WTC11 (cell line): ENCODE data around the gene GINS1. TPM values are rescaled to one million over a fixed set of nuclear protein-coding genes. Genes with fewer than 3 reads are reported as not detected.

Source experiments
- ATAC-seq: fragments of 200-7000 bp; cut with Tn5 transposase; 2 replicates; pipeline ENCODE4 v1.10.0; 2021; ENCODE audit warnings: mild to moderate bottlenecking, moderate library complexity
- CTCF ChIA-PET: fragments of 300-600 bp; sonication (Branson Sonifier 250); formaldehyde crosslinking; loops from one replicate; lab custom pipeline; 2021; ENCODE audit warnings: antibody characterized with exemption; lab: Charles Lee
- POLR2A ChIA-PET: fragments of 350-600 bp; sonication (Branson Sonifier 250); formaldehyde crosslinking; loops from one replicate; lab custom pipeline; 2021; ENCODE audit warnings: antibody characterized with exemption; lab: Charles Lee
- DNase-seq: peaks from one replicate; pipeline ENCODE4 v3.0.0; 2021; ENCODE audit warnings: low spot score
- H3K27ac Mint-ChIP-seq: 2 replicates; pipeline ENCODE4 v1.8.0; 2021; ENCODE audit warnings: mixed read lengths
- H3K27me3 Mint-ChIP-seq: 2 replicates; pipeline ENCODE4 v1.8.0; 2021; ENCODE audit warnings: low read depth, mild to moderate bottlenecking, moderate library complexity, mixed read lengths
- H3K36me3 Mint-ChIP-seq: 2 replicates; pipeline ENCODE4 v1.8.0; 2021; ENCODE audit warnings: mixed read lengths
- H3K4me1 Mint-ChIP-seq: 2 replicates; pipeline ENCODE4 v1.8.0; 2022; ENCODE audit warnings: mixed read lengths
- H3K4me3 Mint-ChIP-seq: 2 replicates; pipeline ENCODE4 v1.8.0; 2021; ENCODE audit warnings: mild to moderate bottlenecking, moderate library complexity, mixed read lengths
- H3K9me3 Mint-ChIP-seq: 2 replicates; pipeline ENCODE4 v1.8.0; 2021; ENCODE audit warnings: mixed read lengths
- ATF1 ChIP-seq: sonication (generic); formaldehyde crosslinking; IDR thresholded peaks from 2 replicates; pipeline ENCODE4 v1.8.1; 2023; ENCODE audit warnings: mild to moderate bottlenecking, moderate library complexity, missing genetic modification reagents
- ELF4 ChIP-seq: sonication (generic); formaldehyde crosslinking; IDR thresholded peaks from 2 replicates; pipeline ENCODE4 v1.8.1; 2022; ENCODE audit warnings: low read depth, mild to moderate bottlenecking, moderate library complexity, missing genetic modification reagents
- ESRRA ChIP-seq: sonication (generic); formaldehyde crosslinking; IDR thresholded peaks from 2 replicates; pipeline ENCODE4 v1.8.1; 2022; ENCODE audit warnings: mild to moderate bottlenecking, missing genetic modification reagents, borderline replicate concordance
- HMGA2 ChIP-seq: fragments of 250-450 bp; sonication (Bioruptor Pico); IDR thresholded peaks from 2 replicates; pipeline ENCODE4 v1.4.0; 2021; ENCODE audit warnings: mild to moderate bottlenecking, moderate library complexity
- JUN ChIP-seq: sonication (generic); formaldehyde crosslinking; IDR thresholded peaks from 2 replicates; pipeline ENCODE4 v1.8.0; 2023; ENCODE audit warnings: mild to moderate bottlenecking, missing genetic modification reagents
- NFATC4 ChIP-seq: fragments of 250-450 bp; sonication (Bioruptor Pico); IDR thresholded peaks from 2 replicates; pipeline ENCODE4 v1.9.0; 2021; ENCODE audit warnings: mild to moderate bottlenecking
- NR1H2 ChIP-seq: sonication (generic); formaldehyde crosslinking; IDR thresholded peaks from 2 replicates; pipeline ENCODE4 v1.9.0; 2021; ENCODE audit warnings: mild to moderate bottlenecking, moderate library complexity, missing genetic modification reagents
- RELA ChIP-seq: sonication (generic); formaldehyde crosslinking; IDR thresholded peaks from 2 replicates; pipeline ENCODE4 v1.8.1; 2022; ENCODE audit warnings: missing genetic modification reagents, mild to moderate bottlenecking, borderline replicate concordance
- SOX15 ChIP-seq: fragments of 250-450 bp; sonication (Bioruptor Pico); IDR thresholded peaks from 2 replicates; pipeline ENCODE4 v1.9.0; 2021; ENCODE audit warnings: mild to moderate bottlenecking
- ZNF219 ChIP-seq: sonication (generic); formaldehyde crosslinking; IDR thresholded peaks from 2 replicates; pipeline ENCODE4 v1.8.0; 2023; ENCODE audit warnings: missing genetic modification reagents, mild to moderate bottlenecking, borderline replicate concordance
- ZNF317 ChIP-seq: sonication (generic); formaldehyde crosslinking; IDR thresholded peaks from 2 replicates; pipeline ENCODE4 v1.8.1; 2023; ENCODE audit warnings: low read depth, mild to moderate bottlenecking, moderate library complexity, missing genetic modification reagents, borderline replicate concordance
- ZNF396 ChIP-seq: fragments of 250-450 bp; sonication (Bioruptor Pico); IDR thresholded peaks from 2 replicates; pipeline ENCODE4 v1.8.0; 2021; ENCODE audit warnings: mild to moderate bottlenecking, moderate library complexity, borderline replicate concordance
- ZNF416 ChIP-seq: fragments of 250-450 bp; sonication (Bioruptor Pico); IDR thresholded peaks from 2 replicates; pipeline ENCODE4 v1.9.0; 2021; ENCODE audit warnings: mild to moderate bottlenecking, inconsistent platforms
- ZNF671 ChIP-seq: fragments of 250-450 bp; sonication (Bioruptor Pico); IDR thresholded peaks from 2 replicates; pipeline ENCODE4 v1.8.0; 2021; ENCODE audit warnings: mild to moderate bottlenecking
- total RNA-seq: library from RNA; stranded (reverse); gene quantifications from 3 replicates; pipeline ENCODE4 v1.2.3, GENCODE V29; 2021
- TF ChIP-seq, protein P1 (sequence below): sonication (generic); formaldehyde crosslinking; IDR thresholded peaks from 2 replicates; pipeline ENCODE4 v1.8.0; 2023; ENCODE audit warnings: missing genetic modification reagents, mild to moderate bottlenecking, borderline replicate concordance
- TF ChIP-seq, protein P2 (sequence below): fragments of 250-450 bp; sonication (Bioruptor Pico); IDR thresholded peaks from 2 replicates; pipeline ENCODE4 v1.9.0; 2021; ENCODE audit warnings: mild to moderate bottlenecking
- TF ChIP-seq, protein P3 (sequence below): sonication (generic); formaldehyde crosslinking; IDR thresholded peaks from 2 replicates; pipeline ENCODE4 v1.8.1; 2023; ENCODE audit warnings: mild to moderate bottlenecking, moderate library complexity, missing genetic modification reagents
- TF ChIP-seq, protein P4 (sequence below): fragments of 250-450 bp; sonication (Bioruptor Pico); IDR thresholded peaks from 2 replicates; pipeline ENCODE4 v1.9.0; 2021; ENCODE audit warnings: moderate library complexity, mild to moderate bottlenecking, inconsistent platforms, borderline replicate concordance
- TF ChIP-seq, protein P5 (sequence below): sonication (generic); formaldehyde crosslinking; conservative IDR thresholded peaks from 2 replicates; pipeline ENCODE4 v1.8.1; 2023; ENCODE audit warnings: mild to moderate bottlenecking, low read depth, missing genetic modification reagents, moderate library complexity
- TF ChIP-seq, protein P6 (sequence below): sonication (generic); formaldehyde crosslinking; IDR thresholded peaks from 2 replicates; pipeline ENCODE4 v1.8.1; 2023; ENCODE audit warnings: mild to moderate bottlenecking, missing genetic modification reagents

Gene GINS1
- total RNA-seq, 1 experiment from 2014 or later = 70.4 TPM

DNA sequence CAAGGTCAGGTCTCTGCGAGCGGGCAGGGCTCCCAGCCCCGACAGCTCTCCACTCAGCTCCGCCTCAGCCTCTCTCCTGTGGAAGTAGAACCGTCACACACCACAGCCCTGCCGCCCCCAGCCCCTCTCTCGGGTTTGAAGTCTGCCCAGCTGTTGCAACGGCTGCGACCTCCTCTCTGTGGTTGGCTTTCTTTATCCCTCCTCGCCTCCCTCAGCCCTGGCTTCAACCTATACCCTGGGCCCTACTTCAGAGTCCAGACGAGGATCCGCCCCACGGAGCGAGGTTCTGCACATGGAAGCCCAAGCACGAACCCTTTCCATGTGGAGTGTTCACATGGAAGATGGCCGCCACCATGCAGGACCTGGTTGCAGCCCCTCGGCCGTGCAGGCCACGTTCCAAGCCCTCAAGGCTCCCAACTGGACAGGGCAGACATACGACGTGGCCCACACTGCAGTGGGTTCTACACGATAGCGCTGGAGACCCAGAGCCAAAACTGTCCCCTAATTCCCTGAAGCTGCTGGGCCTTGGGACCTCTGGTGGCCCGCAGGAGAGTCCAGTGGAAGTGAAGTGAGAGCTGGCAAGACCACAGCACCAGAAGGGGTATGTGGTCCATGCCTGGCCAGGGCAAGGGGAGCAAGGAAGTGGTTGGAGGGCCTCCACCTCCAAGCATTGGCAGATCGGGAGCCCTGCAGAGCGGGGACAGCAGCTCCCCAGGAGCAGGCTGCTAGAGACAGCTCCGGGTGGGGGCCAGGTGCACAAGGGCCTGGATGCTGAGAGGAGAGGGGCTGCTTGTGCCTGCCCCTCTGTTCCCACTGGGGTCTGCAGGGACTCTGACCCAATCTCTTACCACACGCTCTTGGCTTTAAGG, 69.8 kb downstream of the GINS1 start:
- ChIA-PET CTCF (interaction anchor here (0.6 to 1.1 kb wide), 2 partner anchors 10 to 708 kb away, joined by 3 to 4 read pairs; no protein-coding TSS in a partner anchor), POLR2A (interaction anchor here (0.6 to 0.7 kb wide), 2 partner anchors 63 to 118 kb away, joined by 3 to 4 read pairs; no protein-coding TSS in a partner anchor)
- TF ChIP-seq, protein P1, sequence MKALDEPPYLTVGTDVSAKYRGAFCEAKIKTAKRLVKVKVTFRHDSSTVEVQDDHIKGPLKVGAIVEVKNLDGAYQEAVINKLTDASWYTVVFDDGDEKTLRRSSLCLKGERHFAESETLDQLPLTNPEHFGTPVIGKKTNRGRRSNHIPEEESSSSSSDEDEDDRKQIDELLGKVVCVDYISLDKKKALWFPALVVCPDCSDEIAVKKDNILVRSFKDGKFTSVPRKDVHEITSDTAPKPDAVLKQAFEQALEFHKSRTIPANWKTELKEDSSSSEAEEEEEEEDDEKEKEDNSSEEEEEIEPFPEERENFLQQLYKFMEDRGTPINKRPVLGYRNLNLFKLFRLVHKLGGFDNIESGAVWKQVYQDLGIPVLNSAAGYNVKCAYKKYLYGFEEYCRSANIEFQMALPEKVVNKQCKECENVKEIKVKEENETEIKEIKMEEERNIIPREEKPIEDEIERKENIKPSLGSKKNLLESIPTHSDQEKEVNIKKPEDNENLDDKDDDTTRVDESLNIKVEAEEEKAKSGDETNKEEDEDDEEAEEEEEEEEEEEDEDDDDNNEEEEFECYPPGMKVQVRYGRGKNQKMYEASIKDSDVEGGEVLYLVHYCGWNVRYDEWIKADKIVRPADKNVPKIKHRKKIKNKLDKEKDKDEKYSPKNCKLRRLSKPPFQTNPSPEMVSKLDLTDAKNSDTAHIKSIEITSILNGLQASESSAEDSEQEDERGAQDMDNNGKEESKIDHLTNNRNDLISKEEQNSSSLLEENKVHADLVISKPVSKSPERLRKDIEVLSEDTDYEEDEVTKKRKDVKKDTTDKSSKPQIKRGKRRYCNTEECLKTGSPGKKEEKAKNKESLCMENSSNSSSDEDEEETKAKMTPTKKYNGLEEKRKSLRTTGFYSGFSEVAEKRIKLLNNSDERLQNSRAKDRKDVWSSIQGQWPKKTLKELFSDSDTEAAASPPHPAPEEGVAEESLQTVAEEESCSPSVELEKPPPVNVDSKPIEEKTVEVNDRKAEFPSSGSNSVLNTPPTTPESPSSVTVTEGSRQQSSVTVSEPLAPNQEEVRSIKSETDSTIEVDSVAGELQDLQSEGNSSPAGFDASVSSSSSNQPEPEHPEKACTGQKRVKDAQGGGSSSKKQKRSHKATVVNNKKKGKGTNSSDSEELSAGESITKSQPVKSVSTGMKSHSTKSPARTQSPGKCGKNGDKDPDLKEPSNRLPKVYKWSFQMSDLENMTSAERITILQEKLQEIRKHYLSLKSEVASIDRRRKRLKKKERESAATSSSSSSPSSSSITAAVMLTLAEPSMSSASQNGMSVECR (CRISPR knock-in tag) = no peak
- no peak for TF ChIP-seq NFATC4 (CRISPR knock-in tag)
- TF ChIP-seq ZNF671 = no peak
- no peak for TF ChIP-seq ELF4 (CRISPR knock-in tag)
- no peak for TF ChIP-seq ZNF396
- TF ChIP-seq JUN (CRISPR knock-in tag) = no peak
- TF ChIP-seq ZNF416 = no peak
- TF ChIP-seq, protein P2, sequence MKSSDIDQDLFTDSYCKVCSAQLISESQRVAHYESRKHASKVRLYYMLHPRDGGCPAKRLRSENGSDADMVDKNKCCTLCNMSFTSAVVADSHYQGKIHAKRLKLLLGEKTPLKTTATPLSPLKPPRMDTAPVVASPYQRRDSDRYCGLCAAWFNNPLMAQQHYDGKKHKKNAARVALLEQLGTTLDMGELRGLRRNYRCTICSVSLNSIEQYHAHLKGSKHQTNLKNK = no peak
- no peak for TF ChIP-seq ESRRA
- TF ChIP-seq, protein P3, sequence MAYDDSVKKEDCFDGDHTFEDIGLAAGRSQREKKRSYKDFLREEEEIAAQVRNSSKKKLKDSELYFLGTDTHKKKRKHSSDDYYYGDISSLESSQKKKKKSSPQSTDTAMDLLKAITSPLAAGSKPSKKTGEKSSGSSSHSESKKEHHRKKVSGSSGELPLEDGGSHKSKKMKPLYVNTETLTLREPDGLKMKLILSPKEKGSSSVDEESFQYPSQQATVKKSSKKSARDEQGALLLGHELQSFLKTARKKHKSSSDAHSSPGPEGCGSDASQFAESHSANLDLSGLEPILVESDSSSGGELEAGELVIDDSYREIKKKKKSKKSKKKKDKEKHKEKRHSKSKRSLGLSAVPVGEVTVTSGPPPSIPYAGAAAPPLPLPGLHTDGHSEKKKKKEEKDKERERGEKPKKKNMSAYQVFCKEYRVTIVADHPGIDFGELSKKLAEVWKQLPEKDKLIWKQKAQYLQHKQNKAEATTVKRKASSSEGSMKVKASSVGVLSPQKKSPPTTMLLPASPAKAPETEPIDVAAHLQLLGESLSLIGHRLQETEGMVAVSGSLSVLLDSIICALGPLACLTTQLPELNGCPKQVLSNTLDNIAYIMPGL (CRISPR knock-in tag) = no peak
- TF ChIP-seq, protein P4, sequence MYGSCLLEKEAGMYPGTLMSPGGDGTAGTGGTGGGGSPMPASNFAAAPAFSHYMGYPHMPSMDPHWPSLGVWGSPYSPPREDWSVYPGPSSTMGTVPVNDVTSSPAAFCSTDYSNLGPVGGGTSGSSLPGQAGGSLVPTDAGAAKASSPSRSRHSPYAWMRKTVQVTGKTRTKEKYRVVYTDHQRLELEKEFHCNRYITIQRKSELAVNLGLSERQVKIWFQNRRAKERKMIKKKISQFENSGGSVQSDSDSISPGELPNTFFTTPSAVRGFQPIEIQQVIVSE (CRISPR knock-in tag) = no peak
- no peak for TF ChIP-seq ATF1 (CRISPR knock-in tag)
- TF ChIP-seq, protein P5, sequence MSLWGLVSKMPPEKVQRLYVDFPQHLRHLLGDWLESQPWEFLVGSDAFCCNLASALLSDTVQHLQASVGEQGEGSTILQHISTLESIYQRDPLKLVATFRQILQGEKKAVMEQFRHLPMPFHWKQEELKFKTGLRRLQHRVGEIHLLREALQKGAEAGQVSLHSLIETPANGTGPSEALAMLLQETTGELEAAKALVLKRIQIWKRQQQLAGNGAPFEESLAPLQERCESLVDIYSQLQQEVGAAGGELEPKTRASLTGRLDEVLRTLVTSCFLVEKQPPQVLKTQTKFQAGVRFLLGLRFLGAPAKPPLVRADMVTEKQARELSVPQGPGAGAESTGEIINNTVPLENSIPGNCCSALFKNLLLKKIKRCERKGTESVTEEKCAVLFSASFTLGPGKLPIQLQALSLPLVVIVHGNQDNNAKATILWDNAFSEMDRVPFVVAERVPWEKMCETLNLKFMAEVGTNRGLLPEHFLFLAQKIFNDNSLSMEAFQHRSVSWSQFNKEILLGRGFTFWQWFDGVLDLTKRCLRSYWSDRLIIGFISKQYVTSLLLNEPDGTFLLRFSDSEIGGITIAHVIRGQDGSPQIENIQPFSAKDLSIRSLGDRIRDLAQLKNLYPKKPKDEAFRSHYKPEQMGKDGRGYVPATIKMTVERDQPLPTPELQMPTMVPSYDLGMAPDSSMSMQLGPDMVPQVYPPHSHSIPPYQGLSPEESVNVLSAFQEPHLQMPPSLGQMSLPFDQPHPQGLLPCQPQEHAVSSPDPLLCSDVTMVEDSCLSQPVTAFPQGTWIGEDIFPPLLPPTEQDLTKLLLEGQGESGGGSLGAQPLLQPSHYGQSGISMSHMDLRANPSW (CRISPR knock-in tag) = no peak
- TF ChIP-seq HMGA2 (CRISPR knock-in tag) = no peak
- TF ChIP-seq SOX15 (CRISPR knock-in tag) = no peak
- no peak for TF ChIP-seq RELA (CRISPR knock-in tag)
- no peak for TF ChIP-seq ZNF317 (CRISPR knock-in tag)
- TF ChIP-seq, protein P6, sequence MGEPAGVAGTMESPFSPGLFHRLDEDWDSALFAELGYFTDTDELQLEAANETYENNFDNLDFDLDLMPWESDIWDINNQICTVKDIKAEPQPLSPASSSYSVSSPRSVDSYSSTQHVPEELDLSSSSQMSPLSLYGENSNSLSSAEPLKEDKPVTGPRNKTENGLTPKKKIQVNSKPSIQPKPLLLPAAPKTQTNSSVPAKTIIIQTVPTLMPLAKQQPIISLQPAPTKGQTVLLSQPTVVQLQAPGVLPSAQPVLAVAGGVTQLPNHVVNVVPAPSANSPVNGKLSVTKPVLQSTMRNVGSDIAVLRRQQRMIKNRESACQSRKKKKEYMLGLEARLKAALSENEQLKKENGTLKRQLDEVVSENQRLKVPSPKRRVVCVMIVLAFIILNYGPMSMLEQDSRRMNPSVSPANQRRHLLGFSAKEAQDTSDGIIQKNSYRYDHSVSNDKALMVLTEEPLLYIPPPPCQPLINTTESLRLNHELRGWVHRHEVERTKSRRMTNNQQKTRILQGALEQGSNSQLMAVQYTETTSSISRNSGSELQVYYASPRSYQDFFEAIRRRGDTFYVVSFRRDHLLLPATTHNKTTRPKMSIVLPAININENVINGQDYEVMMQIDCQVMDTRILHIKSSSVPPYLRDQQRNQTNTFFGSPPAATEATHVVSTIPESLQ (CRISPR knock-in tag) = no peak
- TF ChIP-seq ZNF219 = no peak
- no peak for TF ChIP-seq NR1H2 (CRISPR knock-in tag)
- Mint-ChIP-seq H3K9me3 (no peaks in the 10 kb centered on the region), H3K4me1 (no peaks in the 10 kb centered on the region), H3K27me3 (no peaks in the 10 kb centered on the region), H3K27ac (no peak overlapping the region), H3K36me3 (peaks cover 36% of the 10 kb centered on the region), H3K4me3 (no peak overlapping the region)
- no peak for DNase-seq
- ATAC-seq = no peak
